GM18858 (cell line): ENCODE data around the gene RPS3.
"Not testable (repeated sequence)": the region's sequence is repeated elsewhere in the genome, so short reads cannot be mapped to it uniquely, and the experiment has no call there.

ENCODE experiments used
- ATAC-seq: cut with Tn5 transposase; IDR thresholded peaks from one replicate; pipeline ENCODE4 v1.9.1; 2021; ENCODE audit not compliant: unreplicated experiment

Gene RPS3

DNA sequence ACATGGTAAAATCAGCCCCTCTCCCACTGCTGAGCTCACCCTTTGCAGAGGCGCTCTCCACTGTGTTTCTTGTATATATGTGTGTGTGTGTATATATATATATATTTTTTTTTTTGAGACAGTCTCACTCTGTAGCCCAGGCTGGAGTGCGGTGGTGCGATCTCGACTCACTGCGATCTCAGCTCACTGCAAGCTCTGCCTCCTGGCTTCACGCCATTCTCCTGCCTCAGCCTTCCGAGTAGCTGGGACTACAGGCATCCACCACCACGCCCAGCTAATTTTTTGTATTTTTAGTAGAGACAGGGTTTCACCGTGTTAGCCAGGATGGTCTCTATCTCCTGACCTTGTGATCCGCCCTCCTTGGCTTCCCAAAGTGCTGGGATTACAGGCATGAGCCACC is 13.8 kb downstream of the RPS3 start:
- ATAC-seq = not testable (repeated sequence)

DNA sequence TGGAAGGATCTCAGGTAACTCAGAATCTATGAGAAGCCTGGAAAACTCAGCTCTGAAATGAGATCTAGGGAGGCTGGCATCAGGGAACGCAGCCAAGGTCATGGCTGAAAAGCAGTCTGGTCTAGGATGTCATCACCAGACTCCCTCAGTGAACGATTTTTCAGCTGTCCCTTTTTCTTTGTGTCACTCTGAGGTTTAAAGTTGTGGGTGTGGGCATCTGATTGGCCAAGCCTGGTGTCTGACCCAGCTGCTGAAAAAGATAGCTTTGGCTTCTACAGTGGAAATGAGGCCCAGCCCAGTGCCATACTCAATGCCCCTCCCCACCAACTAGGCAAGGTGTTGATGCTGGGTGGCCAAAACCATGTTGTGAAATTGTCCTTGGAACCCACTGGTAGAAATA is 14.5 kb downstream of the RPS3 start:
- no peak for ATAC-seq

GRCh38 chr11:75420224-75421034 is 21.1 kb downstream of the RPS3 start:
- no peak for ATAC-seq

DNA sequence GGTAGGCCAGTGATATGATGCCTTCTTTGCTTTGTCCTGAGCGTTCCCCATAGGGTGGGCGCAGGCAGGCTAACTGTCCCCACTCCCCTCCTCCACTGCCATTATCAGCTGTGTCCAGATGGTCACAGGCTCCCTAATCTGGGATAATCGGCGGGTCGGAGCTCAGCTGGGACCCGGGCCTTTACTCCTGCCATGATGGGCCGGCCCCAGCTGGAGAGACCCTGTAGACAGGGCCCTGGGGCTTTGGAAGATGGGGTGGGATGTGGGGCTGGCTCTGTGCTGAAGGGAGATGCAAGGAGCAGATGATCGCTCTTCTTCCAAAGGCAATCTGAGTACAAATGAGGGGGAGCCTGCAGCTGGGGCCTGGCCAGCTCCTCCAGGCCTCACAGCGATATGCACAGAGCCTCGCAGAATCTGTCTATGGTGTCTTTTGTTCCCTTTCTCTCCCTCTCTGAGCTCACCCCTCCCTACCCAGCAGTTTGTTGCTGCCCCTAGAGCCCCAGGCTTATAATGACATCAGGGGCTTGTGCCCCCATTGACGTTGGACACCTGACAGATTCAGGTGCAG is 21.8 kb downstream of the RPS3 start:
- no peak for ATAC-seq

GRCh38 chr11:75421902-75422247 is 22.6 kb downstream of the RPS3 start:
- no peak for ATAC-seq

DNA sequence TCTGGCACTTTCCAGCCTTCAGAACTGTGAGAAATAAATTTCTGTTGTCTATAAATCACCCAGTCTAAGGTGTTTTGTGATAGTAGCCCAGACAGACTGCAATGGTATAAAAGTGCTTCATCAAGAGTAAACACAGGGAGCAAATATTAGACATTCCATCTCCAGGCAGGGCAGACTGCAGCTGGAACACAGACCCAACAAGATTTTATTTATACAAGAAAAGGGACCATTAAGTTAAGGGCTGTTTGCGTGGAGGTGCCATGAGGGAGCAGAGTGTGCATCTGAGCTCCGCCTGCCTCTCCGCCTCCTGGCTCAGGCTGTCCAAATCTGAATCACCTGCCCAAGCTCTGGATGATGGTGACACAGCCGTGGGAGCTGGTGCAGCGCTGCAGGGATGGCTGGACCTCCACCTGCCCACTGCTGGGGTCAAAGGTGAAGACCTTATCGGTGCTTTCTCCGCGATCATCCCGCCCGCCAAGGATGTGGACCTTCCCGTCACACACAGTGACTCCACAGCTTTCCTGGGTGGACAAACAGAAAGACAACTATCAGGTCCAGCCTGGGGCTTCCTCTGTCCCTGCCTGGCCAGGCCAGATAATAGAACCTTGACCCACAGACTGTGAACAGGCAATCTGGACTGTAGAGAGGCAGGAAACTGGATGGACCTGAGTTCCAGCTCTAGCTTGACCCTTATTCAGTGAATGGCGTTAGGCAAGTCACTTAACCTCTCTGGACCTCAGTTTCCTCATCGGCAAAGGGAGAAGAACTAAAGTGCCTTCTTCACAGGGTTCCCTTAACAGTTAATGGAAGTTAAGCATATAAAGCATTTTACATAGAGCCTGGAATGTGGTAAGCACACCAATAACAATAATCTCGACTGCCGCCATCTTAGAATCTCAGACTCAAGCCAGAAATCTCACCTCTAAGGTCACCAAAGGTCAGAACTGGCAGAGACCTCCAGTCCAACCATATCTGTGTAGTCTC is 23.2 kb downstream of the RPS3 start:
- ATAC-seq = no peak

DNA sequence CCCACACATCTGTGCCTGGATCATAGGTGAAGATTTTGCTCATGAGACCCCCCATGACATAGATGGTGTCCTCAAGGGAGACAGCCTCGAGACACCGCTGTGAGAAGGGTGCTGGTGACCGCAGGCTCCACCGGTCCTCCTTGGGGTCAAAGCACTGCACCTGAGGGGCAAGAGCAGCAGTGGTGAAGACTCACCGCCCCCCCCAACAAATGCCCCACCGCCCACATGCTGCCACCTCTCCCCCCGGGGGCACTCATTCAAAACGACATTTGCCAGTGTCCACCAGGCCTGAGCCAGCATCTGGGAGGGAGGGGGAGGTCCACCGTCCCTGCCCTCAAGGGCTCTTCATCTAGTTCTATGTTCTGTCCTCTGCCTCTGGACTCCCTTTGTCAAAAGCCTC is 24.4 kb downstream of the RPS3 start:
- no peak for ATAC-seq

GRCh38 chr11:75424396-75424795 is 25.1 kb downstream of the RPS3 start:
- ATAC-seq = no peak

- no peak for ATAC-seq
Measured at GRCh38 chr11:75425422-75425821, 26.1 kb downstream of the RPS3 start.

- ATAC-seq = no peak
Measured at GRCh38 chr11:75426720-75427086, 27.4 kb downstream of the RPS3 start.

DNA sequence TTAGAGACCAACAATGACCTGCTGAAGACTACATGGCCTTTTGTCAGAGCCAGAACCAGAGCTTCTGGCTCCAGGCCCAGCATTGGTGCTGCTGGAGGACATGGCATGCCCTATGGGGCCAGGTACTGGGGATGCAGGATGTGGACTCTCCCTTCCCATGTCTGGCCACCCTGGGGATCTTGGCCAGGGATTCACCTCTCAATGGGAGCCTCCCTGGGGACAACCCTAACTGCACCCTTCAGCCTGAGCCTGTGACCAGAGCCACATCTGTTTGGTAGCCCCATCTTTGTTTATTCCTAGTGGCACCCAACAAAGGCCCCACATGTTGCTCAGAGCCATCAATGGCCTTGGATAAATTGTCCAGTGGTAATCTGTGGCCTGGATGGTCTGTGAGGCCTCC is 27.9 kb downstream of the RPS3 start:
- ATAC-seq = no peak

DNA sequence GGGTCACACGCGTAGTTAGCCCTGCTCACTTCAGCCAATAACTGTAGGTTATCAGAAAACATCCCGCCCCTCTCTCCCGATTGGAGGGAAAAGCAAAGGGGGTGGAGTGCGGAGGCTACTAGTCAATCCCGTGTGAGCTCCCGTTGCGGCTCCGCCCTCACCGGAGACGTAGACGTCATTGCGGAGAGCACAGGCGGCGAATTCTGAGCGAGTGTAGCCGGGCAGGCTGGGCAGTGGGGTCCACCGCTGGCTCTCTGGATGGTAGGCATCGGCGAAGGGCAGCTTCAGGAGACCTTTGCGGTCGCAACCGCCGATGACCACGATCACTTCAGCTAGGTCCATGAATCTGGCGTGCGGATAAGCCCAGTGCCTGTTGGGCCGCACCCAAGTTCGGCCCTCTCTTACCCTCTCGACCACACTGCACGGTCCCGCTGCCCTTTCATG is 29.0 kb downstream of the RPS3 start:
- ATAC-seq = no peak

GRCh38 chr11:75428989-75429640 is 29.8 kb downstream of the RPS3 start:
- ATAC-seq = no peak

DNA sequence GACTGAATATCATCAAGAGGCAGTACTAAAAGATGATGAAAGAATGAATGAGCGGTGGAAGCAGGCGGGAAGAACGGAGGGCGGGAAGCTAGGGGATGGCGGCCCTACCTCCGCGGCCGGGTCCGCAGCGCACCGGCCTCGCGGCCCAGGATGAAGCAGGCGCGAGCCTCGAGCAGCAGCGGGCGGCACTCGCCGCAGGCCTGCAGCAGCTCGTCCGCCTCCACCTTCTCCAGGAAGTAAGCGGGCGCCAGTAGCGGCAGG is 30.3 kb downstream of the RPS3 start:
- ATAC-seq = no peak

GRCh38 chr11:75429902-75430713 is 30.8 kb downstream of the RPS3 start:
- ATAC-seq = no peak

DNA sequence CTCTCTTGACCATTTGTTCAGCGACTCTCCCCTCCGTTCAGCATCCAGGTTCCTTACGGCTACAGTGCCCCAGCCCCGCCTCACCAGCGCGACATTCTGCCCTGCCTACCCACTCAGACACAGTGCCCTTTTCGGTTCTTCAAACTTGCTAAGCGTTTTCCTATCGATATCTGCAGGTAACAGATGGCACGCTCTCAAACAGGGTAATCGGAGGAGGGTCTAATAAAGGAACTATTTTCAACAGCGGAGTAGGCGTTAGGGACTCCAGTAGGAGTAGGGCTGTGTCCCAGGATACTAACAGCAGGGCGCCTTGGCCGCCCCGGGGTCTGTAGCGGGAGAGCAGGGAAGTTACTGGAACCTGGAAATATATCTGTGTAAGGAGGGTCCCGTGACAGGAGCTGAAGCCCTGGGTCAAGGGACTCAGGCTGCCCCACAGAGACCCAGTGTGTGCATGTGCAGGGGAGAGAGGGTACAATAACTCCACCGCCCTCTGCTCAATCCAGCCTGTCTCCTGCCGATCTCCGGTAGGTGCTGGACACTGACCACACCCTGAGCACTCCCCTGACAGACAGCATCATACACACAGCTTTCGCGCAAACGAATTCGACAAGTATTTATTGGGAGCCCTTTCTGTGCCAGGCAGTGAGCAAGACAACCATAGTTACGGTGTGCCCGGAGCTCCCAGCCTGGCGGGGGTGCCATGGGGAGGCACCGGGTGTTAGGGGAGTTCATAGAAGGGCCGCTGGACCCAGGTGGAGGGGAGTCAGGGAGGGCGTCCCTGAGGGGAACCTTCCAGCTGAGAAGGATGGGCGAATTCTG is 31.6 kb downstream of the RPS3 start:
- no peak for ATAC-seq

GRCh38 chr11:75431533-75432525 is 32.5 kb downstream of the RPS3 start:
- ATAC-seq = no peak

GRCh38 chr11:75432911-75433321 is 33.6 kb downstream of the RPS3 start, which contains the start of gene KLHL35:
KLHL35 (minus strand) TSS chr11:75433203; CDS start chr11:75430629, 2,574 bp downstream.
- ATAC-seq = no peak
